BLaER1 (cell line): ENCODE data around the gene RNF152.

ENCODE experiments used
- H3K27ac ChIP-seq: shearing (Covaris generic); formaldehyde crosslinking; 2 replicates; pipeline ENCODE4 v1.8.1; 2022
- H3K27me3 ChIP-seq: shearing (Covaris generic); formaldehyde crosslinking; 2 replicates; pipeline ENCODE4 v1.8.1; 2022
- H3K36me3 ChIP-seq: shearing (Covaris generic); formaldehyde crosslinking; 2 replicates; pipeline ENCODE4 v1.8.1; 2022
- H3K4me1 ChIP-seq: shearing (Covaris generic); formaldehyde crosslinking; 2 replicates; pipeline ENCODE4 v1.8.1; 2022
- H3K4me2 ChIP-seq: shearing (Covaris generic); formaldehyde crosslinking; 2 replicates; pipeline ENCODE4 v1.8.1; 2022
- H3K4me3 ChIP-seq: shearing (Covaris generic); formaldehyde crosslinking; 2 replicates; pipeline ENCODE4 v1.8.1; 2022
- H3K9ac ChIP-seq: shearing (Covaris generic); formaldehyde crosslinking; 2 replicates; pipeline ENCODE4 v1.8.1; 2022
- H3K9me3 ChIP-seq: shearing (Covaris generic); formaldehyde crosslinking; 2 replicates; pipeline ENCODE4 v1.8.1; 2022
- H4K20me1 ChIP-seq: shearing (Covaris generic); formaldehyde crosslinking; 2 replicates; pipeline ENCODE4 v1.8.1; 2022
- Cebpa-rat ChIP-seq: shearing (Covaris generic); IDR thresholded peaks from 2 replicates; pipeline ENCODE4 v1.8.1; 2022

The RNF152 gene

GRCh38 chr18:61921621-61922235, 28.9 kb upstream of the RNF152 start:
- TF ChIP-seq Cebpa-rat: no peak
- Histone ChIP-seq H3K9ac (no peak overlapping the region), H3K4me3 (no peak overlapping the region), H3K4me2 (no peak overlapping the region), H3K36me3 (no peaks in the 10 kb centered on the region), H3K4me1 (no peaks in the 10 kb centered on the region), H3K27ac (no peak overlapping the region), H3K9me3 (no peaks in the 10 kb centered on the region), H3K27me3 (no peaks in the 10 kb centered on the region), H4K20me1 (no peaks in the 10 kb centered on the region)

- Histone ChIP-seq H3K27me3 (no peaks in the 10 kb centered on the region), H3K36me3 (no peaks in the 10 kb centered on the region), H3K4me1 (peaks cover 5% of the 10 kb centered on the region), H3K4me3 (no peak overlapping the region), H3K27ac (no peak overlapping the region), H3K9ac (no peak overlapping the region), H3K9me3 (no peaks in the 10 kb centered on the region), H4K20me1 (no peaks in the 10 kb centered on the region), H3K4me2 (no peak overlapping the region)
- TF ChIP-seq Cebpa-rat: no peak
These were observed 25.0 kb upstream of the RNF152 start for GRCh38 chr18:61917818-61918217.

GRCh38 chr18:61912476-61912875, 19.7 kb upstream of the RNF152 start:
- Histone ChIP-seq H3K4me2 (no peak overlapping the region), H3K36me3 (no peaks in the 10 kb centered on the region), H4K20me1 (no peaks in the 10 kb centered on the region), H3K27me3 (no peaks in the 10 kb centered on the region), H3K9ac (no peak overlapping the region), H3K9me3 (no peaks in the 10 kb centered on the region), H3K4me3 (no peak overlapping the region), H3K27ac (no peak overlapping the region), H3K4me1 (peaks cover 5% of the 10 kb centered on the region)
- no peak for TF ChIP-seq Cebpa-rat

GRCh38 chr18:61910101-61910500, 17.3 kb upstream of the RNF152 start:
- Histone ChIP-seq H3K27me3 (no peaks in the 10 kb centered on the region), H3K4me3 (no peak overlapping the region)

GRCh38 chr18:61908661-61909060, 15.9 kb upstream of the RNF152 start:
- no peaks in the 10 kb centered on the region for H3K4me1 ChIP-seq

More at GRCh38 chr18:61910101-61910500, 17.3 kb upstream of the RNF152 start:
- Histone ChIP-seq H3K9ac (no peak overlapping the region), H3K36me3 (no peaks in the 10 kb centered on the region), H3K4me2 (no peak overlapping the region), H3K9me3 (no peaks in the 10 kb centered on the region), H4K20me1 (no peaks in the 10 kb centered on the region), H3K27ac (no peak overlapping the region), H3K4me1 (no peaks in the 10 kb centered on the region)
- no peak for TF ChIP-seq Cebpa-rat

GRCh38 chr18:61901323-61901986, 8.6 kb upstream of the RNF152 start:
- Histone ChIP-seq H3K36me3 (no peaks in the 10 kb centered on the region), H3K4me3 (no peak overlapping the region), H3K4me1 (no peaks in the 10 kb centered on the region), H3K9ac (no peak overlapping the region), H3K27me3 (no peaks in the 10 kb centered on the region), H3K4me2 (no peak overlapping the region), H3K9me3 (no peaks in the 10 kb centered on the region), H4K20me1 (no peaks in the 10 kb centered on the region), H3K27ac (no peak overlapping the region)
- TF ChIP-seq Cebpa-rat: no peak

More at GRCh38 chr18:61908661-61909060, 15.9 kb upstream of the RNF152 start:
- TF ChIP-seq Cebpa-rat: no peak
- no peak overlapping the region for H3K4me3 ChIP-seq
- no peaks in the 10 kb centered on the region for H3K36me3 ChIP-seq
- H3K4me2 ChIP-seq: no peak overlapping the region
- no peaks in the 10 kb centered on the region for H3K9me3 ChIP-seq
- no peaks in the 10 kb centered on the region for H3K27me3 ChIP-seq
- H4K20me1 ChIP-seq: no peaks in the 10 kb centered on the region
- H3K27ac ChIP-seq: no peak overlapping the region
- H3K9ac ChIP-seq: no peak overlapping the region

GRCh38 chr18:61900504-61901281, 7.9 kb upstream of the RNF152 start:
- Histone ChIP-seq H3K4me3 (no peak overlapping the region), H3K9ac (no peak overlapping the region), H3K27me3 (no peaks in the 10 kb centered on the region), H3K4me2 (no peak overlapping the region), H3K9me3 (no peaks in the 10 kb centered on the region), H3K27ac (no peak overlapping the region), H4K20me1 (no peaks in the 10 kb centered on the region), H3K36me3 (no peaks in the 10 kb centered on the region), H3K4me1 (no peaks in the 10 kb centered on the region)
- no peak for TF ChIP-seq Cebpa-rat

- no peak for TF ChIP-seq Cebpa-rat
- no peak overlapping the region for H3K27ac ChIP-seq
- no peak overlapping the region for H3K4me3 ChIP-seq
- no peaks in the 10 kb centered on the region for H4K20me1 ChIP-seq
- no peak overlapping the region for H3K9ac ChIP-seq
- peaks cover 10% of the 10 kb centered on the region for H3K27me3 ChIP-seq
- no peak overlapping the region for H3K4me2 ChIP-seq
- no peaks in the 10 kb centered on the region for H3K36me3 ChIP-seq
- no peaks in the 10 kb centered on the region for H3K4me1 ChIP-seq
- H3K9me3 ChIP-seq: no peaks in the 10 kb centered on the region
These were observed 5.9 kb upstream of the RNF152 start for GRCh38 chr18:61898640-61899101.

GRCh38 chr18:61896757-61897156, 4.0 kb upstream of the RNF152 start:
- H3K36me3 ChIP-seq: no peaks in the 10 kb centered on the region
- H3K4me1 ChIP-seq: peaks cover 10% of the 10 kb centered on the region
- H3K9ac ChIP-seq: no peak overlapping the region
- no peak for TF ChIP-seq Cebpa-rat
- H4K20me1 ChIP-seq: 0 out of 2 replicates have a peak, but pooled peaks cover 7% of the 10 kb centered on the region
- no peak overlapping the region for H3K27ac ChIP-seq
- peaks cover 25% of the 10 kb centered on the region for H3K27me3 ChIP-seq
- no peak overlapping the region for H3K4me2 ChIP-seq
- H3K4me3 ChIP-seq: no peak overlapping the region
- H3K9me3 ChIP-seq: no peaks in the 10 kb centered on the region

- no peak overlapping the region for H3K27ac ChIP-seq
These were observed 3.3 kb upstream of the RNF152 start for GRCh38 chr18:61896118-61896517.

More at GRCh38 chr18:61896118-61896517, 3.3 kb upstream of the RNF152 start:
- 0 out of 2 replicates have a peak, but pooled peaks cover 7% of the 10 kb centered on the region for H4K20me1 ChIP-seq
- no peaks in the 10 kb centered on the region for H3K36me3 ChIP-seq
- H3K4me1 ChIP-seq: peaks cover 10% of the 10 kb centered on the region
- H3K4me3 ChIP-seq: no peak overlapping the region
- H3K4me2 ChIP-seq: no peak overlapping the region
- no peak overlapping the region for H3K9ac ChIP-seq
- TF ChIP-seq Cebpa-rat: no peak
- peaks cover 25% of the 10 kb centered on the region for H3K27me3 ChIP-seq
- H3K9me3 ChIP-seq: no peaks in the 10 kb centered on the region
